ENCODE results near the gene KLK12. TPM values are rescaled to one million over a fixed set of nuclear protein-coding genes. Genes with fewer than 3 reads are reported as not detected.

Gene KLK12
- total and polyA plus RNA-seq, 8 donors, result not detected

GRCh38 chr19:51027126-51027806 lies 7.5 kb downstream of the KLK12 start:
- WGBS, 2 donors, result 18 to 28% methylated on average over 12 to 14 of the region's 14 CpGs
- H3K9me3 ChIP-seq, result no peaks in the 10 kb centered on the region
- H3K4me1 ChIP-seq, result peaks cover 0 to 5% (median 0%) of the 10 kb centered on the region in 3 donors
- no peak for TF ChIP-seq CTCF (IDR thresholded peaks at IDR 0.05)
- intact Hi-C loops (cut with DNase I), result loop anchor here in 1 of 3 donors (5.0 kb wide), 1 partner anchor 65 kb away; no protein-coding TSS in a partner anchor
- H3K27me3 ChIP-seq, result no peaks in the 10 kb centered on the region
- ATAC-seq (peak; percentile 12 to 46 (median 35)), DNase-seq (peak in 1 of 6 donors; percentile 72), FAIRE-seq (no peak)
- peak overlapping the region in 2 of 4 donors; percentile 62 to 68 for H3K27ac ChIP-seq
- H3K4me3 ChIP-seq, result peak overlapping the region in 3 of 4 donors; percentile 27 to 49 (median 34)
- no peaks in the 10 kb centered on the region for H3K36me3 ChIP-seq

DNA sequence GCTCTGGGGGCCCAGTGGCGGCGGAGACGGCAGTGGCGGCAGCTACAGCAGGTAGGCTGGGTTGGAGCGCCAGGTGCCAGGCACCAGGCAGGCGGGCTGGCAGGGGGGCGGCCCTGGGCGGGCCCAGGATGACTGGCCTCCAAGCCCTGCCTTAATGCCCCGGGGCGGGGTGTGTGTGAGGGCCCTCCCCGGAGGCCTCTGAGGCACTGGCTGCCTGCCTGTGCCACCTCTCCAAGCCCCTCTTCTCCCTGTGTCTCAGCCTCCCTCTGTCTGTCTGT lies 8.3 kb downstream of the KLK12 start, which contains the start of gene KLK11:
KLK11 (minus strand) TSS at position 63 of the 278 bp plus-strand sequence. CDS start 985 bp downstream, outside the sequence.
- H3K36me3 ChIP-seq, result no peaks in the 10 kb centered on the region
- H3K4me1 ChIP-seq, result peaks cover 0 to 9% (median 0%) of the 10 kb centered on the region in 3 donors
- ATAC-seq (peak; percentile 74 to 85 (median 84)), FAIRE-seq (no peak), DNase-seq (peak; percentile 22 to 86 (median 68))
- peak within 1 kb of the TSS in 3 of 4 donors; percentile 27 to 49 (median 34) for H3K4me3 ChIP-seq
- H3K27me3 ChIP-seq, result no peaks in the 10 kb centered on the region
- WGBS, 2 donors, result 43 to 59% methylated on average over 10 to 11 of the region's 11 CpGs
- H3K9me3 ChIP-seq, result no peaks in the 10 kb centered on the region
- no peak for TF ChIP-seq CTCF (IDR thresholded peaks at IDR 0.05)
- peak within 1 kb of the TSS; percentile 37 to 68 (median 59) for H3K27ac ChIP-seq
- intact Hi-C loops (cut with DNase I), result loop anchor here in 1 of 3 donors (5.0 kb wide), 1 partner anchor 66 kb away; no protein-coding TSS in a partner anchor

DNA sequence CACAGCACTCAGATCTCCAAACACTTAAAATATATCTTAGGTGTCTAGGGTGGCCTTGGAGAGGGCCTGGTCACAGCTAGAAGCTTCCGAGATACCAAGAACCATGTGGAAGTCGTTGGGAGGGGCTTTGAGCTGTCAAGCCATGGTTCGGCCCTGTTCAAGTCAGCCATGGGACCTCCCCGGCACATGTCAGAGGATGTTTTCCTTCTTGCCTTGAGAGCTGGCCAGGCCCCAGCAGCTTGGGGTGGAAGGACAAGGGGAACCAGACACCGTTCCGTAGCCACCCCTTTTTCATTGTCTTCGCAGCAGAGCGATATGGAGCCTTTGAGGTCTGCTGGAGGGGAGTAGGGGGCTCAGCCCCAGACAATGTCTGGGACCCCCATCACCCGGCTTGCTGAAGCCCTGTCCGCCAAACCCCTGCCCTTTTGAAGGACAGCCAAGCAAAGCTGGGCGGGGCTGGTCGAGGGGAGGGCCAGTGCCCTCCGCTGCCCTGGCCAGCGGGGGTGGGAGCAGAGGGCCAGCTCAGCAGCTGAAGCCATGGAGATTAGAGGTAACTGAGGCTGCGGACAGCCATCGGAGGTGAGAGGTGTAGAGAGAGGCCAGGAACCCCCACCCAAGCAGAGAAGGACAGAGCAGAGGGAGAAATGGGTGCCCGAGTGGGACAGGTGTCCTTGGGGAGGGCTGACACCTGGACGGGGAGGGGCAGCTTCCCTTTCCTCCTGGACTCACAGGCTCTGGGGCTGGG lies 8.8 kb downstream of the KLK12 start:
- intact Hi-C loops (cut with DNase I), result loop anchor here in 1 of 3 donors (5.0 kb wide), 1 partner anchor 66 kb away; no protein-coding TSS in a partner anchor
- no peak for TF ChIP-seq CTCF (IDR thresholded peaks at IDR 0.05)
- Histone ChIP-seq H3K4me3 (peak overlapping the region in 3 of 4 donors; percentile 27 to 49 (median 34)), H3K9me3 (no peaks in the 10 kb centered on the region), H3K36me3 (no peaks in the 10 kb centered on the region), H3K27ac (peak overlapping the region; percentile 37 to 68 (median 59)), H3K4me1 (peaks cover 0 to 12% (median 0%) of the 10 kb centered on the region in 3 donors), H3K27me3 (no peaks in the 10 kb centered on the region)
- no peak for FAIRE-seq
- ATAC-seq, result peak; percentile 58 to 72 (median 70)
- peak in 4 of 6 donors; percentile 20 to 63 (median 39) for DNase-seq
- WGBS, 2 donors, result 29 to 41% methylated on average over 18 of the region's 18 CpGs

- H3K36me3 ChIP-seq, result no peaks in the 10 kb centered on the region
- H3K4me1 ChIP-seq, result peaks cover 0 to 12% (median 0%) of the 10 kb centered on the region in 3 donors
- H3K4me3 ChIP-seq, result peak overlapping the region in 2 of 4 donors; percentile 34 to 49
- no peaks in the 10 kb centered on the region for H3K9me3 ChIP-seq
- FAIRE-seq (no peak), DNase-seq (no peak), ATAC-seq (peak in 1 of 4 donors; percentile 10)
- no peak for TF ChIP-seq CTCF (IDR thresholded peaks at IDR 0.05)
- WGBS, 2 donors, result 37 to 74% methylated on average over 6 of the region's 6 CpGs
- intact Hi-C loops (cut with DNase I), result loop anchor here in 1 of 3 donors (5.0 kb wide), 1 partner anchor 67 kb away; no protein-coding TSS in a partner anchor
- no peaks in the 10 kb centered on the region for H3K27me3 ChIP-seq
- H3K27ac ChIP-seq, result peak overlapping the region in 2 of 4 donors; percentile 62 to 68
Measured at GRCh38 chr19:51025401-51025800, 9.4 kb downstream of the KLK12 start.
